RWPE2 (cell line): ENCODE results near the gene EXOC6B.

Experiments
- ATAC-seq: fragments of 200-7000 bp; cut with Tn5 transposase; 3 replicates; pipeline ENCODE4 v1.9.1; 2021; ENCODE audit warnings: low read depth
- DNase-seq: peaks from one replicate; pipeline ENCODE4 v3.0.0-alpha.2; 2020; ENCODE audit warnings: low spot score
- H3K27ac ChIP-seq: fragments of 450-650 bp; 2 replicates; pipeline ENCODE4 v1.5.1; 2017; ENCODE audit warnings: mild to moderate bottlenecking; ENCODE audit not compliant: poor library complexity, severe bottlenecking
- H3K27me3 ChIP-seq: fragments of 250-450 bp; sonication (Bioruptor Pico); 2 replicates; pipeline ENCODE4 v1.5.1; 2021; ENCODE audit warnings: mild to moderate bottlenecking, moderate library complexity; ENCODE audit not compliant: insufficient read depth, poor library complexity, severe bottlenecking
- H3K36me3 ChIP-seq: fragments of 250-450 bp; sonication (Bioruptor Pico); 2 replicates; pipeline ENCODE4 v1.5.1; 2020; ENCODE audit warnings: low read depth, mild to moderate bottlenecking, moderate library complexity
- H3K4me1 ChIP-seq: fragments of 250-450 bp; sonication (Bioruptor Pico); 2 replicates; pipeline ENCODE4 v1.5.1; 2021; ENCODE audit warnings: mild to moderate bottlenecking, moderate library complexity; ENCODE audit not compliant: insufficient read depth, poor library complexity, severe bottlenecking
- H3K4me3 ChIP-seq: fragments of 250-450 bp; sonication (Bioruptor Pico); 2 replicates; pipeline ENCODE4 v1.5.1; 2021; ENCODE audit warnings: mild to moderate bottlenecking, moderate library complexity; ENCODE audit not compliant: severe bottlenecking
- H3K9me3 ChIP-seq: fragments of 250-450 bp; sonication (Bioruptor Pico); 2 replicates; pipeline ENCODE4 v1.5.1; 2021; ENCODE audit warnings: mild to moderate bottlenecking, moderate library complexity; ENCODE audit not compliant: severe bottlenecking
- CTCF ChIP-seq: fragments of 450-650 bp; IDR thresholded peaks from one replicate; pipeline ENCODE4 v1.5.1; 2017; ENCODE audit warnings: mild to moderate bottlenecking, moderate library complexity; ENCODE audit not compliant: poor library complexity, severe bottlenecking

Gene EXOC6B

GRCh38 chr2:72821983-72822382 is 3.9 kb downstream of the EXOC6B start:
- Histone ChIP-seq H3K4me3 (no peak overlapping the region), H3K27me3 (no peaks in the 10 kb centered on the region), H3K4me1 (peaks cover 29% of the 10 kb centered on the region), H3K36me3 (peaks cover 13% of the 10 kb centered on the region; the same call in 1 of the 2 replicates), H3K27ac (peak overlapping the region; percentile 72), H3K9me3 (no peaks in the 10 kb centered on the region)
- ATAC-seq, result no peak
- TF ChIP-seq CTCF, result no peak
- DNase-seq, result no peak

DNA sequence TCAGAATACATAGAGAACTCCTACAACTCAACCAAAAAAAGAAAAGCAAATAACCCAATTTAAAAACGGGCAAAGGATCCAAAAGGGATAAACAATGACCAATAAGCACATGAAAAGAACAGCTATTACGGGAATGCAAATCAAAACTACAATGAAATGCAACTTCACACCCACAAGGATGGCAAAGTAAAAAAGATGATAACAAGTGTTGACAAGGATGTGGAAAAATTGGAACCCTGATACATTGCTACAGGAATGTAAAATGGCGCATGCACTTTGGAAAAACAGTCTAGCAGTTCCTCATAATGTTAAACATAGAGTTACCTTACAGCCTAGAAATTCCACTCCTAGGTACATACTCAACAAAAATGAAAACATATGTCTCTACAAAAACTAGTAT is 4.7 kb downstream of the EXOC6B start:
- no peak for TF ChIP-seq CTCF
- H3K9me3 ChIP-seq, result no peaks in the 10 kb centered on the region
- no peak overlapping the region for H3K27ac ChIP-seq
- ATAC-seq (no peak), DNase-seq (no peak)
- H3K27me3 ChIP-seq, result no peaks in the 10 kb centered on the region
- H3K4me3 ChIP-seq, result no peak overlapping the region
- peaks cover 13% of the 10 kb centered on the region; the same call in 1 of the 2 replicates for H3K36me3 ChIP-seq
- peaks cover 35% of the 10 kb centered on the region for H3K4me1 ChIP-seq

GRCh38 chr2:72819501-72819900 is 6.3 kb downstream of the EXOC6B start:
- no peaks in the 10 kb centered on the region for H3K9me3 ChIP-seq
- H3K27me3 ChIP-seq, result no peaks in the 10 kb centered on the region
- ATAC-seq (no peak), DNase-seq (no peak)
- no peak overlapping the region for H3K4me3 ChIP-seq
- H3K36me3 ChIP-seq, result peaks cover 13% of the 10 kb centered on the region; the same call in 1 of the 2 replicates
- no peak overlapping the region for H3K27ac ChIP-seq
- TF ChIP-seq CTCF, result no peak
- H3K4me1 ChIP-seq, result peaks cover 41% of the 10 kb centered on the region

DNA sequence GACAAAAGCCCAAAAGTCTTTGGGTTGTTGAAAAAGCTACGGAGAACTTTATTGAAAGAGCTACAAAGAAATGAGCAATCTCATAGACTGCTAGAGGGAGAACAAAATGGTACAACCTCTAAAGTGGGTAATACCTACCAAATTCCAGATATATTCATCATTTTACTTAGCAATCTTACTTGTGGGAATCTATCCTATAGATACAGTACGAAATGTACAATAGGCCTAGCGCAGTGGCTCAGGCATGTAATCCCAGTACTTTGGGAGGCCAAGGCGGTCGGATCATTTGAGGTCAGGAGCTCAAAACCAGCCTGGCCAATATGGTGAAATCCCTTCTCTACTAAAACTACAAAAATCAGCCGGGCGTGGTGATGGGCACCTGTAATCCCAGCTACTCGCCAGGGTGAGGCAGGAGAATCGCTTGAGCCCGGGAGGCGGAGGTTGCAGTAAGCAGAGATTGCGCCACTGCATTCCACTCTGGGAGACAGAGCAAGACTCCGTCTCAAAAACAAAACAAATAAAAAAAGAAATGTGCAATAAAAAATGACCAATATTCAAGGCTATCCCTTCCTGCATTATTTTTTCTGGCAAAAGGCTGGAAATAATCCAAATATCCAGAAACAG is 10.1 kb downstream of the EXOC6B start:
- 0 out of 3 replicates have a peak, but pooled peaks have one; percentile 19 for ATAC-seq

More for the DNA sequence above, 10.1 kb downstream of the EXOC6B start:
- H3K4me3 ChIP-seq, result no peak overlapping the region
- peak; percentile 42 for TF ChIP-seq CTCF
- no peaks in the 10 kb centered on the region for H3K9me3 ChIP-seq
- no peak overlapping the region for H3K27ac ChIP-seq
- H3K36me3 ChIP-seq, result no peaks in the 10 kb centered on the region
- no peak for DNase-seq
- no peaks in the 10 kb centered on the region for H3K27me3 ChIP-seq
- peaks cover 26% of the 10 kb centered on the region for H3K4me1 ChIP-seq
